SK-N-SH (cell line): Measurements from ENCODE around the gene CASQ1. TPM values are rescaled to one million over a fixed set of nuclear protein-coding genes. Genes with fewer than 3 reads are reported as not detected.

Experiments
- CTCF ChIA-PET: fragments of 300-600, 350-600 bp; formaldehyde crosslinking; extraction: SDS; loops from one replicate; lab custom pipeline; 2021; lab: Yijun Ruan, JAX
- POLR2A ChIA-PET: fragments of 350-600 bp; sonication (Branson Sonifier 250); formaldehyde crosslinking; extraction: SDS; loops from one replicate; lab custom pipeline; 2020; ENCODE audit warnings: antibody characterized with exemption, inconsistent platforms; lab: Yijun Ruan, JAX
- DNase-seq: peaks from one replicate; pipeline ENCODE4 v3.0.0; 2012
- H2AFZ ChIP-seq: fragments of 200-600 bp; sonication (generic); 2 replicates; pipeline ENCODE4 v1.8.1; 2016; ENCODE audit warnings: antibody characterized with exemption, mild to moderate bottlenecking, low read depth
- H3F3A ChIP-seq: fragments of 200-600 bp; sonication (generic); replicated peaks from 2 replicates; pipeline ENCODE3; 2016; ENCODE audit warnings: antibody characterized with exemption, mild to moderate bottlenecking; ENCODE audit not compliant: insufficient read depth
- H3K27ac ChIP-seq, 2 experiments: fragments of 200-500 bp in 1 of 2; fragments of 200-600 bp in 1 of 2; sonication (Bioruptor generic) in 1 of 2; sonication (generic), shearing (Covaris generic) in 1 of 2; 2 replicates each; pipeline versions ENCODE4 v1.5.1 to v1.6.1; 2014 to 2016; ENCODE audit warnings: low read depth in 2 of 2, inconsistent platforms in 1 of 2, low read length in 1 of 2, mild to moderate bottlenecking in 1 of 2, mixed read lengths in 1 of 2
- H3K27me3 ChIP-seq: fragments of 200-600 bp; sonication (generic), shearing (Covaris generic); 2 replicates; pipeline ENCODE4 v1.6.1; 2016; ENCODE audit warnings: mixed run types; ENCODE audit not compliant: insufficient read depth
- H3K36me3 ChIP-seq, 2 experiments: fragments of 200-500 bp in 1 of 2; fragments of 200-600 bp in 1 of 2; sonication (Bioruptor generic) in 1 of 2; sonication (generic) in 1 of 2; replicated peaks in 1 of 2; 2 replicates each; pipeline versions ENCODE3 to v1.5.1; 2014 to 2016; ENCODE audit warnings: low read length in 1 of 2, mild to moderate bottlenecking in 1 of 2; ENCODE audit not compliant: insufficient read depth in 2 of 2, control insufficient read depth in 1 of 2
- H3K4me1 ChIP-seq, 2 experiments: fragments of 200-500 bp in 1 of 2; fragments of 200-600 bp in 1 of 2; sonication (Bioruptor generic) in 1 of 2; sonication (generic), shearing (Covaris generic) in 1 of 2; 2 replicates each; pipeline versions ENCODE4 v1.5.1 to v1.6.1; 2014 to 2016; ENCODE audit warnings: low read depth in 1 of 2, low read length in 1 of 2, mixed run types in 1 of 2; ENCODE audit not compliant: insufficient read depth in 2 of 2, control insufficient read depth in 1 of 2
- H3K4me2 ChIP-seq: fragments of 200-600 bp; sonication (generic), shearing (Covaris generic); 2 replicates; pipeline ENCODE4 v1.6.1; 2017; ENCODE audit warnings: mixed run types
- H3K4me3 ChIP-seq, 2 experiments: fragments of 200-500 bp in 1 of 2; fragments of 200-600 bp in 1 of 2; sonication (Bioruptor generic) in 1 of 2; sonication (generic), shearing (Covaris generic) in 1 of 2; 2 replicates each; pipeline versions ENCODE4 v1.5.1 to v1.8.1; 2014 to 2016; ENCODE audit warnings: low read depth in 2 of 2, inconsistent platforms in 1 of 2, low read length in 1 of 2, mild to moderate bottlenecking in 1 of 2, mixed read lengths in 1 of 2, moderate library complexity in 1 of 2
- H3K79me2 ChIP-seq: fragments of 200-600 bp; sonication (generic); 2 replicates; pipeline ENCODE4 v1.8.1; 2017; ENCODE audit warnings: mild to moderate bottlenecking; ENCODE audit not compliant: insufficient read depth
- H3K9ac ChIP-seq: fragments of 200-600 bp; sonication (generic); 2 replicates; pipeline ENCODE4 v1.6.1; 2017; ENCODE audit warnings: mixed run types
- H3K9me2 ChIP-seq: fragments of 200-600 bp; sonication (generic); 2 replicates; pipeline ENCODE4 v1.6.1; 2017; ENCODE audit warnings: mixed run types
- H3K9me3 ChIP-seq: fragments of 200-600 bp; sonication (generic); 2 replicates; pipeline ENCODE4 v1.6.1; 2017; ENCODE audit warnings: mixed run types, mild to moderate bottlenecking, moderate library complexity
- H4K20me1 ChIP-seq: fragments of 200-600 bp; sonication (generic); 2 replicates; pipeline ENCODE4 v1.6.1; 2017; ENCODE audit warnings: mild to moderate bottlenecking, mixed run types; ENCODE audit not compliant: insufficient read depth
- CTCF ChIP-seq: fragments of 200-600 bp; sonication (generic); IDR thresholded peaks from 2 replicates; pipeline ENCODE4 v1.6.1; 2017; ENCODE audit warnings: antibody characterized with exemption, mild to moderate bottlenecking, moderate library complexity
- ELF1 ChIP-seq: IDR thresholded peaks from 2 replicates; pipeline ENCODE4 v1.4.0; 2012
- EP300 ChIP-seq, 2 experiments: IDR thresholded peaks; 2 replicates each; pipeline versions ENCODE4 v1.4.0 to v1.6.1; 2012; ENCODE audit warnings: borderline replicate concordance in 1 of 2, low read depth in 1 of 2, low read length in 1 of 2
- EZH2phosphoT487 ChIP-seq: fragments of 200-600 bp; sonication (generic); IDR thresholded peaks from 2 replicates; pipeline ENCODE4 v1.6.1; 2017; ENCODE audit warnings: low read depth, mixed run types, mild to moderate bottlenecking, antibody characterized with exemption, moderate library complexity, borderline replicate concordance
- FOSL2 ChIP-seq: IDR thresholded peaks from 2 replicates; pipeline ENCODE4 v1.4.0; 2012; ENCODE audit warnings: low read depth, mild to moderate bottlenecking, moderate library complexity, borderline replicate concordance
- GABPA ChIP-seq: IDR thresholded peaks from 2 replicates; pipeline ENCODE4 v1.4.0; 2012; ENCODE audit warnings: low read depth, mild to moderate bottlenecking
- JUND ChIP-seq: IDR thresholded peaks from 2 replicates; pipeline ENCODE4 v1.4.0; 2012
- MEF2A ChIP-seq: IDR thresholded peaks from 2 replicates; pipeline ENCODE4 v1.4.0; 2012; ENCODE audit warnings: low read depth, borderline replicate concordance
- POLR2AphosphoS5 ChIP-seq: IDR thresholded peaks from 2 replicates; pipeline ENCODE4 v1.6.1; 2012; ENCODE audit warnings: low read depth, low read length
- RAD21 ChIP-seq: IDR thresholded peaks from 2 replicates; pipeline ENCODE4 v1.6.1; 2012; ENCODE audit warnings: mild to moderate bottlenecking, low read length
- TCF12 ChIP-seq: IDR thresholded peaks from 2 replicates; pipeline ENCODE4 v1.4.0; 2012
- TEAD4 ChIP-seq: IDR thresholded peaks from 2 replicates; pipeline ENCODE4 v1.4.0; 2012; ENCODE audit warnings: mild to moderate bottlenecking, borderline replicate concordance; ENCODE audit not compliant: insufficient read depth
- WGBS: methylation state at CpG from one replicate; pipeline ENCODE4 v1.1.6; 2017; ENCODE audit warnings: low lambda C conversion rate; 5-methylcytosine and 5-hydroxymethylcytosine counted together
- polyA plus RNA-seq, 3 experiments: library from polyadenylated mRNA; depleted of rRNA; stranded (reverse); fragments of >200 nt; gene quantifications; 2 replicates each; pipeline ENCODE4 v1.2.3, GENCODE V29; 2012
- TF ChIP-seq, protein P1 (sequence below): IDR thresholded peaks from 2 replicates; pipeline ENCODE4 v1.4.0; 2012; ENCODE audit warnings: low read depth
- TF ChIP-seq, protein P2 (sequence below): IDR thresholded peaks from 2 replicates; pipeline ENCODE4; 2012

CASQ1 gene
- polyA plus RNA-seq, 1 of the 3 experiments (the other 2 are of a cell fraction) = 0.08 TPM

DNA sequence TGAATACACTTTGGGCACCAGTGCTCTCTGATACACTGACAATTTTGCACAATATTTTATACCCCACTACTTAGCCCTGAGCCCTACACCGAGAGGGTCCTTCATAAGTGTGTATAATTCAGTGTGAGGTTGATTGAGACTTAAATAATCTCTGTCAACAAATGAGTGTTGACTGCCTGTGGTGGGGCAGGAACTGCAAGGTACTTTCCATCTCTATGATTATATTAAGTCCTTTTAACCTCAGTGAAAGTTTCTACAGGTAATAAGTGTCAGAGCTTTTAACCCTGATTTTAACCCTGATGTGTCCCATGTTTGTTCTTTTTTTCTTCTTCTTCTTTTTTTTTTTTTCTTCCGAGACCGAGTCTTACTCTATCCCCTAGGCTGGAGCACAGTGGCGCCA lies 5.8 kb downstream of the CASQ1 start:
- 89% methylated on average over 4 of the region's 4 CpGs for WGBS
- no peak for TF ChIP-seq MEF2A
- TF ChIP-seq FOSL2 = no peak
- TF ChIP-seq, protein P1, sequence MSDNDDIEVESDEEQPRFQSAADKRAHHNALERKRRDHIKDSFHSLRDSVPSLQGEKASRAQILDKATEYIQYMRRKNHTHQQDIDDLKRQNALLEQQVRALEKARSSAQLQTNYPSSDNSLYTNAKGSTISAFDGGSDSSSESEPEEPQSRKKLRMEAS = no peak
- no peak for TF ChIP-seq TCF12
- TF ChIP-seq JUND = no peak
- TF ChIP-seq POLR2AphosphoS5 = no peak
- TF ChIP-seq, protein P2, sequence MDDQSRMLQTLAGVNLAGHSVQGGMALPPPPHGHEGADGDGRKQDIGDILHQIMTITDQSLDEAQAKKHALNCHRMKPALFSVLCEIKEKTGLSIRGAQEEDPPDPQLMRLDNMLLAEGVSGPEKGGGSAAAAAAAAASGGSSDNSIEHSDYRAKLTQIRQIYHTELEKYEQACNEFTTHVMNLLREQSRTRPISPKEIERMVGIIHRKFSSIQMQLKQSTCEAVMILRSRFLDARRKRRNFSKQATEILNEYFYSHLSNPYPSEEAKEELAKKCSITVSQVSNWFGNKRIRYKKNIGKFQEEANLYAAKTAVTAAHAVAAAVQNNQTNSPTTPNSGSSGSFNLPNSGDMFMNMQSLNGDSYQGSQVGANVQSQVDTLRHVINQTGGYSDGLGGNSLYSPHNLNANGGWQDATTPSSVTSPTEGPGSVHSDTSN = no peak
- no peak for TF ChIP-seq RAD21
- no peak for TF ChIP-seq GABPA
- TF ChIP-seq TEAD4 = no peak
- no peak for TF ChIP-seq ELF1
- no peak for TF ChIP-seq EP300 (IDR thresholded peaks at IDR 0.05; ENCODE audit: borderline replicate concordance in 1 of 2, low read depth in 1 of 2, low read length in 1 of 2)
- TF ChIP-seq EZH2phosphoT487 = no peak
- no peak for TF ChIP-seq CTCF

GRCh38 chr1:160197231-160197630 lies 6.9 kb downstream of the CASQ1 start:
- Histone ChIP-seq H3F3A (no peaks in the 10 kb centered on the region), H3K27me3 (no peaks in the 10 kb centered on the region), H3K9ac (no peak overlapping the region), H3K79me2 (no peaks in the 10 kb centered on the region), H3K36me3 (no peaks in the 10 kb centered on the region), H2AFZ (no peak overlapping the region), H4K20me1 (no peaks in the 10 kb centered on the region), H3K4me3 (no peak overlapping the region), H3K4me1 (peaks cover 0 to 5% of the 10 kb centered on the region in 2 experiments; a peak in 1 of 4 replicates), H3K9me2 (no peaks in the 10 kb centered on the region), H3K27ac (no peak overlapping the region), H3K9me3 (no peaks in the 10 kb centered on the region), H3K4me2 (no peak overlapping the region)
- ChIA-PET CTCF (interaction anchor here (0.7 to 3.3 kb wide), 6 partner anchors 12 to 96 kb away, joined by 3 to 15 read pairs (median 5); no protein-coding TSS in a partner anchor), POLR2A (no interaction called here)
- no peak for DNase-seq
- TF ChIP-seq EP300 (IDR thresholded peaks at IDR 0.05; ENCODE audit: borderline replicate concordance in 1 of 2, low read depth in 1 of 2, low read length in 1 of 2) (no peak), MEF2A (no peak)
- WGBS = 89% methylated on average over 4 of the region's 4 CpGs

More for the DNA sequence above, 5.8 kb downstream of the CASQ1 start:
- no peak overlapping the region for H3K4me2 ChIP-seq
- H4K20me1 ChIP-seq = no peaks in the 10 kb centered on the region
- no peaks in the 10 kb centered on the region for H3K79me2 ChIP-seq
- H3K27ac ChIP-seq = no peak overlapping the region
- H3K36me3 ChIP-seq = no peaks in the 10 kb centered on the region
- DNase-seq = no peak
- CTCF ChIA-PET = interaction anchor here (1.6 to 2.6 kb wide), 5 partner anchors 23 to 95 kb away, joined by 4 to 13 read pairs (median 13); no protein-coding TSS in a partner anchor
- POLR2A ChIA-PET = no interaction called here
- no peaks in the 10 kb centered on the region for H3K9me2 ChIP-seq
- peaks cover 0 to 5% of the 10 kb centered on the region in 2 experiments; a peak in 1 of 4 replicates for H3K4me1 ChIP-seq
- H3K9ac ChIP-seq = no peak overlapping the region
- no peak overlapping the region for H2AFZ ChIP-seq
- H3F3A ChIP-seq = no peaks in the 10 kb centered on the region
- H3K4me3 ChIP-seq = no peak overlapping the region
- no peaks in the 10 kb centered on the region for H3K9me3 ChIP-seq
- no peaks in the 10 kb centered on the region for H3K27me3 ChIP-seq
